BE2C (cell line): ENCODE measurements around the gene PNPT1.
"Not testable (repeated sequence)": the region's sequence is repeated elsewhere in the genome, so short reads cannot be mapped to it uniquely, and the experiment has no call there.

Experiments used
- DNase-seq: peaks from one replicate; pipeline ENCODE4 v3.0.0-alpha.2; 2020
- H3K27me3 ChIP-seq: fragments of 250-450 bp; sonication (Bioruptor Pico); 2 replicates; pipeline ENCODE4 v1.5.1; 2020; ENCODE audit warnings: mild to moderate bottlenecking
- H3K36me3 ChIP-seq: fragments of 250-450 bp; sonication (Bioruptor Pico); 2 replicates; pipeline ENCODE4 v1.5.1; 2020; ENCODE audit warnings: mild to moderate bottlenecking
- H3K4me1 ChIP-seq: fragments of 250-450 bp; sonication (Bioruptor Pico); 2 replicates; pipeline ENCODE4 v1.5.1; 2020
- H3K4me3 ChIP-seq: 2 replicates; pipeline ENCODE4 v1.5.1; 2011; ENCODE audit warnings: low read depth, low read length
- H3K9me3 ChIP-seq: fragments of 250-450 bp; sonication (Bioruptor Pico); 2 replicates; pipeline ENCODE4 v1.5.1; 2020
- TF ChIP-seq, protein P1 (sequence below): IDR thresholded peaks from 2 replicates; pipeline ENCODE4 v1.5.1; 2012; ENCODE audit warnings: mild to moderate bottlenecking, low read depth, low read length

PNPT1 gene

DNA sequence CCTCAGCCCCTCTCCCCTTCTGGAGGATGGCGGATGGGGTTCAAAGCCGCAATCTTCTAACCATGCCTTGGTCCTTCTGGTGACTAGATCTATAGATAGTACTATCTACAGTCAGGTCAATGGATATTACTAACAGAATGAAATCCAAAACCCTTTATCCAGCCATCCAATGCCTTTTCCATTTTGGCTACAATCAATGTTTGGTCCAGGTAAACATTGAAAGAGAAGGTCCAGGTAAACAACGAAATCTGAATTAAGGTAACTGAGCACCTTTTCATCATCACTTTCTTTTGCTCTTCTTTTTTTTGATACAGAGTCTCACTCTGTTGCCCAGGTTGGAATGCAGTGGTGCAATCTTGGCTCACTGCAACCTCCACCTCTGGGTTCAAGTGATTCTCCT is 85.9 kb downstream of the PNPT1 start:
- TF ChIP-seq, protein P1, sequence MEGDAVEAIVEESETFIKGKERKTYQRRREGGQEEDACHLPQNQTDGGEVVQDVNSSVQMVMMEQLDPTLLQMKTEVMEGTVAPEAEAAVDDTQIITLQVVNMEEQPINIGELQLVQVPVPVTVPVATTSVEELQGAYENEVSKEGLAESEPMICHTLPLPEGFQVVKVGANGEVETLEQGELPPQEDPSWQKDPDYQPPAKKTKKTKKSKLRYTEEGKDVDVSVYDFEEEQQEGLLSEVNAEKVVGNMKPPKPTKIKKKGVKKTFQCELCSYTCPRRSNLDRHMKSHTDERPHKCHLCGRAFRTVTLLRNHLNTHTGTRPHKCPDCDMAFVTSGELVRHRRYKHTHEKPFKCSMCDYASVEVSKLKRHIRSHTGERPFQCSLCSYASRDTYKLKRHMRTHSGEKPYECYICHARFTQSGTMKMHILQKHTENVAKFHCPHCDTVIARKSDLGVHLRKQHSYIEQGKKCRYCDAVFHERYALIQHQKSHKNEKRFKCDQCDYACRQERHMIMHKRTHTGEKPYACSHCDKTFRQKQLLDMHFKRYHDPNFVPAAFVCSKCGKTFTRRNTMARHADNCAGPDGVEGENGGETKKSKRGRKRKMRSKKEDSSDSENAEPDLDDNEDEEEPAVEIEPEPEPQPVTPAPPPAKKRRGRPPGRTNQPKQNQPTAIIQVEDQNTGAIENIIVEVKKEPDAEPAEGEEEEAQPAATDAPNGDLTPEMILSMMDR, result no peak
- no peak overlapping the region for H3K4me3 ChIP-seq
- no peaks in the 10 kb centered on the region for H3K4me1 ChIP-seq
- H3K9me3 ChIP-seq, result no peaks in the 10 kb centered on the region
- peaks cover 12% of the 10 kb centered on the region for H3K36me3 ChIP-seq
- DNase-seq, result no peak
- no peaks in the 10 kb centered on the region for H3K27me3 ChIP-seq

DNA sequence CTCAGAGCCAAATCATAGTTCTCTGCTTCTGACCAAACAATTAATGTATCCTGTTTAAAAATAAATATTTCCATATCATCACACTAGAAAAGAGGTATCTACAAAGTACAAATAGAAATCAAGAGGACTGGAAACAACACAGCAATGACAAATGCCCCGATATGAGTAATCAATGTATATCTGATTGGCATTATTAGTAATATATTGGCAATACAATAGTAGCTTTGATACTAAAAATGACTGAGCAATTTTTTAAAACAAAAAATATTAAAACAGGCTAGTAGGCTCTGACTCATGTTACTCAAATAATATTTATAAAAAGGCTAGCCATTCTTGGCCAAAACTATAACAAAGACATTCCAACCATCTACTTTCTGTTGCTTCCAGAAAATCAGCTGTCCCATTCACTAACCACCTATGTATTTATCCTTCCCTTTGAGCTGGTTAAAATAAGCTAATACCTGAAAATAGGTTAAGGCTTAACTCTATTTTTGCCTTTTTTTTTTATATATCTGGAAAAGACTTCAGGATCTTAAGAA is 89.5 kb downstream of the PNPT1 start:
- DNase-seq, result no peak
- peaks cover 3% of the 10 kb centered on the region; the same call in 1 of the 2 replicates for H3K36me3 ChIP-seq
- no peaks in the 10 kb centered on the region for H3K27me3 ChIP-seq
- H3K9me3 ChIP-seq, result no peaks in the 10 kb centered on the region
- H3K4me3 ChIP-seq, result no peak overlapping the region
- TF ChIP-seq, protein P1, result no peak
- H3K4me1 ChIP-seq, result no peaks in the 10 kb centered on the region

DNA sequence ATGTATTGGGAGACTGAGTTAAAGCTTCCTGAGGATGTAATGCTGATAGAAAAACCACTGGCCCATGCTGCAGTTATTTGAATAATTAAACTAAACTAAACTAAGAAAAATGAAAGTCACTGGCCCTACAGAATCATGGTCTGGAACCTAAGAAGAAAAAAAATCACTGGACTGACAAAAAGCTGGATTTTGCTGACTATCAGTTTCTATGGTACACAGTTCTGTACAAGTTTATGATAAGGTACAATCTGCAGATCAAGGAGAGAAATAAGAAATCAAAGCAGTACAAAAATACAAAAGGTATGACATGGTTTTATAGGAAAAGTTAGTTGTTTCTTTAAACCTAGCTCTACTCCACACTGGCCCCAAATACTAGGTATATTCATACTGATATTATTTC is 91.8 kb downstream of the PNPT1 start:
- Histone ChIP-seq H3K9me3 (no peaks in the 10 kb centered on the region), H3K4me3 (no peak overlapping the region), H3K27me3 (no peaks in the 10 kb centered on the region), H3K4me1 (no peaks in the 10 kb centered on the region), H3K36me3 (peaks cover 5% of the 10 kb centered on the region; the same call in 1 of the 2 replicates)
- TF ChIP-seq, protein P1, result no peak
- no peak for DNase-seq

DNA sequence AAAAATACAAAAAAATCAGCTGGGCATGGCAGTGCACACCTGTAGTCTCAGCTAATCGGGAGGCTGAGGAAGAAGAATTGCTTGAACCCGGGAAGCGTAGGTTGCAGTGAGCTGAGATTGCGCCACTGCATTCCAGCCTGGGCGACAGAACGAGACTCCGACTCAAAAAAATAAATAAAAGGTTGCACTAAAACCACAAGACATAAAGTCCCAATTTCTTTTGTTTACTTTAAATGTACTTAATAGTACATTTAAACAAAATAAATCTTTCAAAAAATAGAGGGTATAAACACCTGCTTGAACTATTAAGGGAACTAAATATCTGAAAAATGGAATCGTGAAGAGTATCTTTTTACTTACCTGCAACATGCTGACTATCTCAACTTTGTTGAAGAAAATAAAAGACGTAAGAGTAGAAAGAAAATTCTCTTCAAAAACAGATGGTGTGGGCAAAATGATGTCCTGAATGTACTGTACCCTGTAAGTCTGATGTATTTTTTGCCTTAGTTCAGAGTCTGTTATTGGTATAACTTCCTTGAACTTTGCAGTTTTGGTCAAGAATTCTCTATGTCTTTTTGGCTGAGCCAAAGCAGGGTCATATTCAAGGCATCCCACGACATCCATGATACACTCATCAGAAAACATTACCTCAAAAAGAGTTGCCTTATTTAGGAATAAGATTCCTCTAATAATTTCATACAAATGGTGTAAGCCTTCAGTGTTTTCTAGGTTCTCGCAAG is 95.4 kb downstream of the PNPT1 start:
- no peaks in the 10 kb centered on the region for H3K9me3 ChIP-seq
- H3K36me3 ChIP-seq, result peaks cover 5% of the 10 kb centered on the region; the same call in 1 of the 2 replicates
- no peak overlapping the region for H3K4me3 ChIP-seq
- no peaks in the 10 kb centered on the region for H3K27me3 ChIP-seq
- no peaks in the 10 kb centered on the region for H3K4me1 ChIP-seq
- TF ChIP-seq, protein P1, result no peak
- DNase-seq, result no peak

DNA sequence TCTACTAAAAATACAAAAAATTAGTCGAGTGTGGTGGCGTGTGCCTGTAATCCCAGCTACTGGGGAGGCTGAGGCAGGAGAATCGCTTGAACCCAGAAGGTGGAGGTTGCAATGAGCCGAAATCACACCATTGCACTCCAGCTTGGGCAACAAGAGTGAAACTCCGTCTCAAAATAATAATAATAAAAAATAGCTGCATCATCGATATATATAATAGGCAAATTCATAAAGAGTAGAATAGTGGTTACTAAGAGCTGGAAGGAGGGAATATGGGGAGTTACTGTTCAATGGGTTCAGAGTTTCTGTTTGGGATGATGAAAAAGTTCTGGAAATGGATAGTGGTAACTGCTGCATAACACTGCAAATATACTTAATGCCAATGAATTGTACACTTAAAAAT is 96.8 kb downstream of the PNPT1 start:
- H3K36me3 ChIP-seq, H3K27me3 ChIP-seq, H3K9me3 ChIP-seq, H3K4me3 ChIP-seq, DNase-seq, H3K4me1 ChIP-seq: not testable (repeated sequence)

DNA sequence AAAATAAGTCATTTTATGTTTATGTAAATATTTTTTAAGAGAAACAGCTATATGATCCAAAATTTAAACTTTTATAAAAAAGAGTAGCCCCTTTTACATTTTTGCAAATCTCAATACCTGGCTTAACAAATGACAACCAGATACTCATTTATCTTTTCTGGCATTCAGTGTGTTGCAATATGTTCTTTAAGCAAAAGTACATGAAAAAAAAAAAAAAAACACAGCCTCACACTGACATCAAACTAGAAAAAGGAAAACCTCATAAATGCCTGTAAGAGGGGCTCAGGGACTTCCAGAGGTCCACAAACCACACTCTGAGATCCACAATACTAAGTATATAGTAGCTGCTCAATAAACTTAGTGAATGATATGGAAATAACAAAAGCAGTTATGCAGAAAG is 98.1 kb downstream of the PNPT1 start:
- Histone ChIP-seq H3K4me3 (no peak overlapping the region), H3K4me1 (no peaks in the 10 kb centered on the region), H3K36me3 (0 out of 2 replicates have a peak, but pooled peaks cover 3% of the 10 kb centered on the region), H3K27me3 (no peaks in the 10 kb centered on the region), H3K9me3 (no peaks in the 10 kb centered on the region)
- DNase-seq, result no peak
- TF ChIP-seq, protein P1, result no peak
